HG03521 (cell line): ENCODE data around the gene CARD11.

ENCODE experiments used
- ATAC-seq: cut with Tn5 transposase; IDR thresholded peaks from one replicate; pipeline ENCODE4 v1.9.1; 2021; ENCODE audit warnings: mild to moderate bottlenecking, moderate library complexity; ENCODE audit not compliant: unreplicated experiment

The CARD11 gene

DNA sequence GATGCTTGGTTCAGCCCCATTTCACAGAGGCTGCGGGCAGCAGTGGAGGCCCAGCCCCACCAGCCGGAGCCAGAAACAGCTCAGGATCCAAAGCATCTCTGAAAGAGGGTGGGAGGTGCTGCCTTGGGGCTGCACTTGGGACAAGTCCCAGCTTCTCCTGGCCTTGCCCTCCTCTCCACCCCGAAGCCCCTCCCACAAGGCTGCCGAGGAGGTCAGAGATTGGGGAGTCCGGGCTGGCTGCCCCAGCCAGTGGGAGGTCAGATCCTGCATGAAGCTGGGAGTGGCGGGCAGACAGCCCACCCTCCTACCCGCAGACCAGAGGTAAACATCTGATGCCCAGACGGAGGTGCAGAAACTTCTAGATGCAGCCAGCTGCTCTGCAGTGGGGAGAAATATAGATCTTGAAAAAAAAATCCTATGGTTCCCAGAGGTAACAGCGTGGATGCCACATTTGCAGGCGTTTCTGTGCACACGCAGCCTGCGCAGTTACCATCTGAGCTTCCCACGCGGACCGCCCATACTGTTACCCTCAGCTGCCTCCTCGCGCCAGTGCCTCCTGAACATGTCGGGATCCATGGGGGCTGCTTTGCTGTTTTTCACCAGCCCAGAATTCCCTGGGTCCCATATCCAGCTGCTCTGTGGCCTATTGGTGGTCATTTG is 162.7 kb downstream of the CARD11 start:
- ATAC-seq, result no peak

DNA sequence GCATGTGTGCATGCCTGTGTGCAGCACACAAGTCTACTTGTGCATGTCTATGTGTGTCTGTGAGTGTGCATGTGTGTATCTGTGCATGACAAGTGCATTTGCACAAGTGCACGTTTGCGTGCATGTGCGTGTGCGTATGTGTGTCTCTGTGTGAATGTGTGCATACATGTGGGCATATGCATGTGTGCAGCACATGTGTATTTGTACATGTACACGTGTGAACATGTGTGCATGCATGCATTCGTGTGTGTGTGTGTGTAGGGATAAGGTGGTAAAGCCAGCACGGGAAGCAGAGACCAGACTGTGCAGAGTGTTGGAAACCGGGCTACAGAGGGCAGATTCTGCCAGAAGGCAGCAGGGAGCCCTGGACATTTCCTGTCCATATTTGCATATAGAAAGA is 163.6 kb downstream of the CARD11 start:
- ATAC-seq, result no peak

DNA sequence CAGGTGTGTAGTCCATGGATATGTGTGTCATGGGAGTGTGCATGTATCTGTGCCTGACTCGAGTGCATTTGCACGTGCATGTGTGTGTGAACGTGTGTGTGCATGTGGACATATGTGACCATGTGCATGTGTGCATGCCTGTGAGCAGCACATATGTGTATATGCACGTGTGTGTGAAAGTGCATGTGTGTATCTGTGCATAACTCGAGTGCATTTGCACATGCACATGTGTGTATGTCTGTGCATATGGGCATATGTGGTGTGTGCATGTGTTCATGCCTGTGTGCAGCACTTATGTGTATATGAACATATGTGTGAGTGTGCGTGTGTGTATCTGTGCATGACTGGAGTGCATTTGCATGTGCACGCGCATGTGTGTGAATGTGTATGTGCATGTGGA is 164.3 kb downstream of the CARD11 start:
- no peak for ATAC-seq

DNA sequence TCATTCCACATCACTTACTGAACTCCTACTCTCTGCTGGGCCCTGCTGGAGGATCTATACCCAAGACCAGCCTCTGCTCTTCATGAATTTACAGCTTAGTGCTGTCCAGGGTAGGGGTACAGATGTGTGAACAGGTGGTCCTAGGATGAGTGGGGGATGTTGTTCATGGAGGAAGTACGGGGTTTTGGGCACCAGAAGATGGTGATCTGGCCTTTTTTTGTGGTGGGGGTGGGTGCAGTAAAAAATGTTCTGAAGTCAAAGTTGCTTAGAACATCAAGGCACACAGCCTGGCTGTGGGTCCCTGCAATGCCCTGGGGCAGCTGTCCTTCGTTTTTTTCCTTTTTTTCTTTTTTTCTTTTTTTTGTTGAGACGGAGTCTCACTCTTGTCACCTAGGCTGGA is 165.4 kb downstream of the CARD11 start:
- ATAC-seq, result no peak

DNA sequence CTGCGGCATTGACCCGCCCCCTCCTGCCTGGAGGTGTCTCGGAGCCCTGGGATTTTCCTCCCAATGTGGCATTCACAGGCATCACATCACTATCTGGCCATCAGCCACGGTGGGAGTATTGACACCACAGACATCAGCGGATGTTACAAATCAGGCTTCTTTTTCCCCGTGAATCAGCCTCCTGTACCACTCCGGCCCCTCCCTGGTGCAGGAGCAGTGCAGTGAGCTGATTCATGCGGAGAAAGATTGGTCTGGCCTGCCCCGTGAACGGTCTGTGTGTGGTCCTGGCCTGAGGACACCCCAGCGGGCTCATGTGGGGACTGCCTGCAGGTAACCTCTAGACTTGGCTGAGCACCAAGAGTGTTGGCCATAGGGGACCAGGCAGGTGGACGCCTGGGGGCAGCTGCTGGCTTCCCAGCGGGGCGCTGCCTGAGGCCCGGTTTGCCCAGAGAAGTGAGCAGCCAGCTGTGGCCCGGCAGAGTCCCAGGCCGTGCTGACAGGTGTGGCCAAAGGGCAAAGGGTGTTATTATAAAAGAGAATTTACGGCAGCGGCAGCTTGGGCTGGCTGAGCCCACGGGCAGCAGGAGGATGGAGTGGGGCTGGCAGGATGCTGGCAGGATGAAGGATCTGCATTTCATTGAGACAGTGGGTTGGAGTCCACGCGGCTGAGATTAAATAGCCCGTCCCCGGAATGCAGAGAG is 167.5 kb downstream of the CARD11 start:
- ATAC-seq, result no peak

DNA sequence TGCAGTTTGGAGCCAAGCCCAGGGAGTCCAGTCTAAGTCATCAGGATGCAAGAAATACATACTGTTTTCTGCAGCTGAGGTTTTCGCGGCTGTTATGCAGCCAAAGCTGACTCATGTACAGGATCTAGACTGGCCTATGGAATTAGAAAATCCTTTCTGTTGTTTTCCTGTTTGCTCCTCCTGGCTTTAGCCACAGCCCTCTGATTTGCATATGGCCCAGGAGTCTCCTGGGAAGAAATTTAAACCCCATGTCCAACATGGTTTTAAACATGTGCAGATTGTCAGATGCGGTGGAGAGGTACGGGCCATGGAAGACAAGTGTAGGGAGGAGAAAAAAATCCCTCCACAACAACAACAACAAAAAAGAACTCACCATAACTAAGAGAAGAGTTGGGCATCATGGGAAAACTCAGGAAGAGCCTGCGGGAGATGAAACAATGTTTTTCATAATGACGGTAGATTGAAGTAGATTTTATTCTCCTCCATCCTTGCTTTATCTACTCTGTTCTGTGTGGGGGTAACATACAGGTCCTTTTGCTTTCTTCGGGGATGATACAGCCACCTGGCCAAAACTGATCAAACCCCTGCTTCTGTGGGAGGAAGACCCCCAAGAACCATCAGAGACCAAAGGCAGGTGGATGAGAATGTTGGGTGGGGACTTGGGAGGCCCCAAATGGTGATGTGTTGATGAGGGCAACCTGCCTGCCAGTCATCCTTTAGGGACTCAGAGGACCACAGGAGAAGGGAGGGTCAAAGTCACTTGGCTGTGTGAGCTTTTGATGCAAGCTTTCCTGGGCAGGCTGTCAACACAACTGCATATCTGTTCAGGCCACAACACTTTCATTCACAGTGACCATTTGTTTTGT is 169.7 kb downstream of the CARD11 start:
- ATAC-seq, result no peak

DNA sequence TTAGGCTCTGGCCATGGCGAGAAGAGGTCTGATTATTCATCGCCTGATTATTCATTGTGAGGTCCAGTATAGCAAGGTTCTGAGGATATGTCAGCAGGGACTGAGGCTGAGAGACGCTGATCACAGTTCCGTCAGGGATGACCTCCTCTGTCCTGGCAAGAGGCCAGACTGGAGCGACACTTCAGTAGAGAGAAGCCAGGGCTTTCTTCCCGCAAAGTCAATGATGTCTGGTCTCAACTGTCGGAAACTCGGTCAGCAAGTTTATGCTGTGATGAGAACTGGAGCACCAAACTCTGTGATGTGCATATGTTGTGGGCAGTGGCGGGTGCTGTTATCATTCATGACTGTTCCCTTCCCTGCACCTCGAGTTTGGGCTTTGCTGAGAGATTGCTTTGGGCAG is 170.5 kb downstream of the CARD11 start:
- no peak for ATAC-seq

DNA sequence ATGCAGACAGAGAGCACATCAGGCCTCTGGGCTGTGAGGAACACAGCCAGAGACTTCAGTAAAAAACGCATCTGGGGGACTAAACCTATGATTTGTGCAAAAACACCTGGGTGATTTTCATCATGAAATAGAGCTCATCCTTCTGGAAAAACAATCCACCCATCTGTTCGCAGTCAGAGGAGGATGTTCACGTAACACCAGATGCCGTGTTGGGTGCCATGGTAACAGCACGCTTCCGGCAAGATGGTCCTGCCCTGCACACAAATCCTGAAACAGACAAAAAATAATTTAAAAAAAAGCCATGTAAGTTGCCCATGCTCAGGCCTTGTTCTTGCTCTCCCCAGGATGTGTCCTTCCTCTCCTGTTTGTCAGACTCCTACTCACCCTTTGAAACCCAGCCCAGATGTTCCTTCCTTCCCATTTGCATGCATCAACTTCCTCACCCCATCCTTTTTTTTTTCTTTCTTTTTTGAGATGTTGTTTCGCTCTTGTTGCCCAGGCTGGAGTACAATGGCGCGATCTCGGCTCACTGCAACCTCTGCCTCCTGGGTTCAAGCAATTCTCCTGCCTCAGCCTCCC is 171.3 kb downstream of the CARD11 start:
- no peak for ATAC-seq

DNA sequence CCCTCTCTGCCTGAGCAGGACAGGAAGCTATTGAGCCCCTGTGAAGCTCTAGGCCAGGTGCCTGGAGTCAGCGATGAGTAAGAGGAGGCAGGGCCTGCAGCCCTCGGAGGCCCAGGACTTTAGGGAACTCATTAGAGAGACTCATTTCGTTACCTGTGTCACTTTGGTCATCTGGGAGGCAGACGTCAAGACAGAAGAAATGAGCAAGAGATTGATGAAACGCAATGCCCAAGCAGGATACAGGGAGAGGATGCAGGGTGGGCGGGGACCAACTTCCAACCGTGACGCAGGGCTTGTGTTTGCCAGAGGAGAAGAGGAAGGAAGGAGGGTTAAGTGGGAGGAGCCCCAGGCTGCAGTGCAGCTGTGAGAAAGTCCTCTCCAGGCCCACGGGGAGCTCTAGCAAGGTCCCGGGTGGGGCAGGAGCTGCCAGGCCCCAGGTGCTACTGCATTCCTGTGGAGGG is 173.2 kb downstream of the CARD11 start:
- ATAC-seq, result no peak

DNA sequence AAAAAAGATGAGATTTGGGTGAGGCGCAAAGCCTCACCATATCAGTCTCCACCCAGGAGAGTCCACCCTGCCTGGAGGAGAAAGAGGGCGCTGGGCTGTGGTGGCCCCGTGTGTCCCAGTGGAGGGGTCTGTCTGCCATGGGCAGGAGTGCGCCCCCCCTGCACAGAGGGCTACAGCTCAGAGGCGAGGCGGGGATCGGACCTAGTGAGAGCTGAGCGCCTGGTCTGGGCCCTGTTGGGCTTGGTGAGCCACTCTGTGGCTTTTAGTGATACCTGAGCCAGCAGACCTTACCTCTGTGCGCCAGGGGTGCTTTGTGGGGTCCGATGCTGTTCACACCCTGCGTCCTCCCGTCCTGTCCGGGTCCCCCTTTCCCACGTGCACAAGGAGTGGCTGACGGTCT is 173.7 kb downstream of the CARD11 start:
- no peak for ATAC-seq

DNA sequence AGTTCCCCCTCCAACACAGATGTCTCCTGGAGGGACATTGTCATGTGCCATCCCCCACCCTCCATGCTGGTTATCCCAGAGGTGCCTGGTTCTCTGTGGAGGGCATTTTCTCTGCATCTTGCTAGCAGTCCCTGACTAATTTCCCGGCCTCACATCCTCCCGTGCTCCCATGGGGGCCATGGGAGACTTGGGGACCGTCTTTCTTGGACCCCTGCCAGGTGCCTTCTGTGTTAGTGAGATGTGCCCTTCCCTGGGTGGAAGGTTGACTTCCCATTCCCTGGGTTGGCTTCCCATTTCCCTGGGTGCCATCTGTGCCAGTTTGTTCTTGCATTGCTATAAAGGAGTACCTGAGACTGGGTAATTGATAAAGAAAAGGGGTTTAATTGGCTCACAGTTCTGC is 177.1 kb downstream of the CARD11 start:
- ATAC-seq, result no peak

DNA sequence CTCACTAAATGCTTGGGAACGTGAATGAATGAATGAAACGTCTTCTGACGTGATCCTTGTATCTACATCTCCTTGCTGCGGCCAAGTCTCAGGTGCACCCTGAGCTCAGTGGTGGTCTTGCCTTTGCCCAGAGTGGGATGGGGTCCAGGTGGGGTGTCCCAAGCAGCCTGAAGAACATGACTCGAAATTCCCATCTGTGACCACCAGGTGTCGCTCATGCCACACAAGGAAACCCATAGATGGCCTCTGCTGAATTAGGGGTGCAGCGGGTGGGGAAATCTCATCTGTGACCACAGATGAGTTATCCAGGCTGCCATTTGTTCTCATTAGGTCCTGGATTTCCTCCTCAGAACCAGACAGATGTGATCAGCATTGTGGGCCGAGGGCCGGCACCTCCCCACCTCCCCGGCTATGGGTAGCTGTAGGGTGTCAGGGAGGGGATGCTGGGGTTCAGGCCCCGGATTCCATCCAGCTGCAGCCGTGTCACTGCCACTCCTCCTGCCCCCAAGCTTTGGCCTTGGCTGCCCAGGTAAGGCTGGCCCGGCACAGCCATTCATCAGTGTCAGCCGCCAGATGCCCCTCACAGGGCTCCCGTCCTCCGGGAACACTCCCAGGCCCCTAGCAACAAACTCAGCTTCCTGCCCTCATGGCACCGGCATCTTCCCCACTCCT is 178.5 kb downstream of the CARD11 start:
- no peak for ATAC-seq

DNA sequence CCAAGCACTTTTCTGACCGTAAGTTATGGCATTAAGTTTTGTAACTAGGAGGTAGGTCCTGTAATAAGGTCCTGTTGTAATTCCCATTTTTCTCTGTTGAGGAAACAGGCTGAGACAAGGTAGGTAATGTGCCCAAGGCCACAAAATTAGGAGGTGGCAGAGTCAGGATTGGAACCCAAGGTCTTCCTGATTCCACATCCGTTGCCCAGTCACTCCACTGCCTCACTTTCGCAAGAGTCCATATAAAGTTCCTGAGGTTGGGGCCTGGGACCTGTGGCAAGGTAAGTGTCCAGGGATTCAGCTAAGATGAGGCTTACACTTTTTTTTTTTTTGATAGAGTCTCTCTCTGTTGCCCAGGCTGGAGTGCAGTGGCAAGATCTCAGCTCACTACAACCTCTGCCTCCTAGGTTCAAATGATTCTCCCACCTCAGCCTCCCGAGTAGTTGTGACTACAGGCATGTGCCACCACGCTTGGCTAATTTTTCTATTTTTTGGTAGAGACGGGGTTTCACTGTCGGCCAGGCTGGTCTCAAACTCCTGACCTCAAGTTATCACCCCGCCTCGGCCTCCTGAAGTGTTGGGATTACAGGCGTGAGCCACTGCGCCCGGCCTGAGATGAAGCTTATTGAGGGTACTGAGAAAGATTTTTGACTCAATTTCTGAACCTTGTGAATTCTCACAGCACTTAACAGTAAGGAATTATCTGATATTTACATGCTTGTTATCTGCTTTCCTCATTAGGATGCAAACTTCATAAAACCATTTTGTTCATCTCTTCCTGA is 179.3 kb downstream of the CARD11 start:
- ATAC-seq, result no peak

DNA sequence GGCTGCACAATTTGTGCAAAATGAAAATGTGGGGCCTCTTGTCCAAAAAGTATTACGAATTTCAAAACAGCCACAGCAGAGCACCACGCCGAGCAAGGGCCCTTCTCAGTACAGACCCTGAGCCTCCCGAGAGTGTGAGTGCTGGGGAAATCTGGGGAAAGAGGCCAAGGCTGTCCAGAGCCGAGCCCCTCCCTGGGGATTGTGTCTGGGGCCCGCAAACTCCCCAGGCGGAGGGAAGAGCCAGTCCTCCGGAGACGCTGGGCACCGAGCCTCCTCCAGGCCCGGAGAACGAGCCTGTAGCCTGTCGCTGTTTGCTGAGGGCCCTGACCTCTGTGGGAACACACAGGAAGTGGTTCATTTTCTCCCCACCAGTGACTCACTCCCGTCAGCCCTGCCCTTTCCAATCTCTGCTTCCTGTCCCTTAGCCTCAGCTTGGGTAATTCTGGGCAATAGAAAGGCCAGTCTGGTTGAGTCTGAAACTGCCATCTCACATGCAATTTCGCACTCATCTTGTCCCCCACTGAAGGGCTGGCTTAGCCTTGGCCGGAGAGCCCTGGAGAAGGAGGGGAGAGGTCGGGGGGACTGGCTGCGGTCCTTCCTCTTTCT is 180.1 kb downstream of the CARD11 start:
- peak; percentile 93 for ATAC-seq

DNA sequence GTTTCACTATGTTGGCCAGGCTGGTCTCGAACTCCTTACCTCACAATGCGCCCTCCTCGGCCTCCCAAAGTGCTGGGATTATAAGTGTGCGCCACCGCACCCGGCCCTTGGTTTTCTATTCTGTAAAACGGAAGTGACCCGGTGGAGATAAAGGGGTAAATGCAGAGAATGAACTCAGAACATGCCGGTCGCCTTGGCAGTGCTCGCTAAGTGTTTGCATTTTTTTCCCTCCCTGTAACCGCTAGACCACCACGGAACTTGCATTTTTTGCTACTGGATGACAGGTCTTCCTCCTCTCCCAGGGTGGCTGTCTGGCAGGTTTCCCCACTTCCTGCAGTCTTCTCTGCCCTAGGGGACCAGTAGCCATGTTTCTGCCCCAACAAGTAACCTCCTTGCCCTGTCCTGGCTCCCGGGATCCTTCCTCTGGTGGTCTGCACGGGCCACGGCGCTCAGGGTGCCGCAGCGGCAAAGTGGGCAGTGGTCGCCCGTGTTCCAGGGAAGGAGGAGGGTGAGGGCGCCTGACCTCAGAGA is 180.8 kb downstream of the CARD11 start:
- ATAC-seq, result no peak

DNA sequence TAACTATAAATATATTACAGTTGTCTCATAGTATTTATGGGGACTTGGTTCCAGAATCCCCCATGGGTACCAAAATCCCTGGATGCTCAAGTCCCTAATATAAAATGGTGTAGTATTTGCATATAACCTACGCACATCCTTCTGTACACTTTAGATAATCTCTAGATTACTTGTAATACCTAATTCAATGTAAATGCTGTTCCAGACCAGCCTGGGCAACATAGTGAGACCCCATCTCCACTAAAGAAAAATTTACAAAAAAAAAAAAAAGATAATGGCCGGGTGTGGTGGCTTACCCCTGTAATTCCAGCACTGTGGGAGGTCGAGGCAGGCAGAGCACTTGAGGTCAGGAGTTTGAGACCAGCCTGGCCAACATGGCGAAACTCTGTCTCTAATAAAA is 182.2 kb downstream of the CARD11 start:
- no peak for ATAC-seq

DNA sequence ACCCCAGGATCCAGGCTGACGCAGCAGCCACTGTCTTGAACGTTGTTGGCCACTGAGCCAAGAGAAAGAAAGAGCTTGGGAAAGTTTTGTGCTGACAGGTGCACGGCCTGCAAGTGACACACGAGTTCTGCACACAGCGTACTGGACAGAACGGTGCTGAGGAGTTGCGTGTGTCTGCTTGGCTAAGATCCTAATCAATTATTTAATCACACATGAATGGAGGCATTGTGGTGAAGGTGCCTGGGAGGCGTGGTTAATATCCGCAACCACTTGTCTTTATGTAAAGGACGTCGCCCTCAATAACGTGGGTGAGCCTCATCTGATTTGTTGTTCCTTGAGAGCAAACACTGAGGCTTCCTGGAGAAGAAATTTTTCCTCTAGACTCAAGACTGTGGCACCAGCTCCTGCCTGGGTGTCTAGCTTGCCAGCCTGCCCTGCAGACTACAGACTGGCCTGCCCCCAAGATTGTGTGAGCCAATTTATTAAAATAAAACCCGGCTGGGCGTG is 183.0 kb downstream of the CARD11 start:
- ATAC-seq, result no peak

DNA sequence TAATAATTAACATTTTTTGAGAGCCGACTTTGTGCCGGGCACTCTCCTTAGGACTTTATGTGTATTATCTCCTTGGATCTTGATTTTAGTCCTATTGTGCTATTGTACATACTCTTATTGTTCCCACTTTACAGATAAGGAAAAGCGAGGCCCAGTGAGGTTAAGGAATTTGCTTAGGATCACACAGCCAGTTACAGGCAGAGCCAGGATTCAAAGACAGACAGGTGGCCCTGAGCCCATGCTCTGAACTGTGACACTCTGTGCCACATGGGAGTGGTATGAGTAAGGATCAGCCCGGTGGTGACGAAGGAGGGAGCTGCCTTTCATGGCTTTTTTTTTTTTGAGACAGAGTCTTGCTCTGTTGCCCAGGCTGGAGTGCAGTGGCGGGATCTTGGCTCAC is 183.7 kb downstream of the CARD11 start:
- no peak for ATAC-seq

DNA sequence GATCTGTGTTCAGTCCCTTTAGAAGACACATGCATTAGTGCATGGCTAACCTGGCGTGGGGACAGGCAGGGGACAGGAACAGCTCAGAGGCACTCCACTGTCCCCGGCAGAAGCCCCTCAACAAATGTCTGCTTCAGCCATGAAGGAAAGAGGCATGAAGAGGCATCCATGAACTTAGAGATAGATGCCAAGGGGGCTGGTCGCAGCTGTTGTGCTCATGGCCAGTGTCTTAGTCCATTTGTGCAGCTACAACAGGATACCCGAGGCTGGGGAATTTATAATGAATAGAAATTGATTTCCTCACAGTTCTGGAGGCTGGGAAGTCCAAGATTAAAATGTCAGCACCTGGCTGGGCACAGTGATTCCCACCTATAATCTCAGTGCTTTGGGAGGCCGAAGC is 185.0 kb downstream of the CARD11 start:
- ATAC-seq, result no peak
